Activated naive CD4-positive, alpha-beta T cell treated with anti-CD3 and anti-CD28 coated beads for 36 hours (primary cell): ENCODE data around the gene BARD1. TPM values are rescaled to one million over a fixed set of nuclear protein-coding genes. Genes with fewer than 3 reads are reported as not detected.
A peak's percentile ranks its signal among the peaks of the same experiment; 100 is the strongest.

ENCODE experiments used
- CTCF ChIA-PET: fragments of 350-600 bp; sonication (Branson Sonifier 250); formaldehyde crosslinking; loops from one replicate; lab custom pipeline; 2021; ENCODE audit warnings: antibody characterized with exemption; lab: Charles Lee
- DNase-seq: peaks from one replicate; pipeline ENCODE4 v3.0.0-alpha.2; 2020
- H3K27ac Mint-ChIP-seq: one replicate; pipeline ENCODE4 v1.8.0; 2021; ENCODE audit warnings: mild to moderate bottlenecking, mixed read lengths
- H3K27me3 Mint-ChIP-seq: one replicate; pipeline ENCODE4 v1.8.0; 2021; ENCODE audit warnings: low read depth, mixed read lengths
- H3K36me3 Mint-ChIP-seq: one replicate; pipeline ENCODE4 v1.8.0; 2021; ENCODE audit warnings: low read depth, mixed read lengths
- H3K4me1 Mint-ChIP-seq: one replicate; pipeline ENCODE4 v1.8.0; 2021; ENCODE audit warnings: low read depth, mixed read lengths
- H3K4me3 Mint-ChIP-seq: one replicate; pipeline ENCODE4 v1.8.0; 2021; ENCODE audit warnings: mild to moderate bottlenecking, moderate library complexity, mixed read lengths
- H3K9me3 Mint-ChIP-seq: one replicate; pipeline ENCODE4 v1.8.0; 2021; ENCODE audit warnings: mixed read lengths
- intact Hi-C: fragments of 100-400 bp; cut with micrococcal nuclease; formaldehyde crosslinking; loops from one replicate; pipeline ENCODE4 v1.15.1; 2023
- total RNA-seq, 2 experiments: library from RNA; stranded (reverse); gene quantifications; one replicate each; pipeline ENCODE4 v1.2.3, GENCODE V29; 2021

Gene BARD1
- total RNA-seq = 10 to 100 TPM; 24.5 to 25.6 TPM

GRCh38 chr2:214808981-214809750 is at the start of gene BARD1:
BARD1 (minus strand) TSS chr2:214809683; CDS start chr2:214809569, 114 bp downstream.
- Mint-ChIP-seq H3K27me3 (peaks cover 4% of the 10 kb centered on the region), H3K27ac (peak within 1 kb of the TSS; percentile 97), H3K4me3 (peak within 1 kb of the TSS; percentile 96), H3K4me1 (peaks cover 24% of the 10 kb centered on the region), H3K9me3 (no peaks in the 10 kb centered on the region), H3K36me3 (peaks cover 21% of the 10 kb centered on the region)
- DNase-seq = peak; percentile 69
- CTCF ChIA-PET = no interaction called here
- intact Hi-C loops = loop anchor here (1.0 to 10.0 kb wide), 10 partner anchors 77 to 1606 kb away; partner anchors contain the start of genes MREG, SMARCAL1 and SPAG16

DNA sequence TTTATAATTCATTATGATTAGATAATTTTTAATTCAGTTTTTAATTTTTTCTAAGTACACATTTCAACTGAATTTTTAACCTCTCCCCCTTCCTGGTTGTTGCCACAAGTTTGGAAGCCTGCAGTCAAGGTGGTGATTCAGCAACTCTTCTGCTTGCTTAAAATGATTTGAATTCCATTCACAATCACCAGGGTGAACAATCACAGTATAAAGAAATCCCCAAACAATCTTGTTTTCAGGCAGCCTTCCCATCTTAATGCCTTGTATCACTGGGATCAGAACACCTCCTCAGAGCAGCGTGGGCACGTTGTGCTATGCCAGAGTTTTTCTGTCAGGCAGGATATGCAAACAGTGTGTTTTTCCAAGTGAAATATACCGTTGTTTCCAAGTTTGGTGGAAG is 46.7 kb upstream of the BARD1 start:
- intact Hi-C loops = no loop called here
- Mint-ChIP-seq H3K4me3 (no peak overlapping the region), H3K36me3 (no peaks in the 10 kb centered on the region), H3K9me3 (no peaks in the 10 kb centered on the region), H3K4me1 (no peaks in the 10 kb centered on the region), H3K27ac (no peak overlapping the region), H3K27me3 (peaks cover 2% of the 10 kb centered on the region)
- no peak for DNase-seq
- CTCF ChIA-PET = no interaction called here

DNA sequence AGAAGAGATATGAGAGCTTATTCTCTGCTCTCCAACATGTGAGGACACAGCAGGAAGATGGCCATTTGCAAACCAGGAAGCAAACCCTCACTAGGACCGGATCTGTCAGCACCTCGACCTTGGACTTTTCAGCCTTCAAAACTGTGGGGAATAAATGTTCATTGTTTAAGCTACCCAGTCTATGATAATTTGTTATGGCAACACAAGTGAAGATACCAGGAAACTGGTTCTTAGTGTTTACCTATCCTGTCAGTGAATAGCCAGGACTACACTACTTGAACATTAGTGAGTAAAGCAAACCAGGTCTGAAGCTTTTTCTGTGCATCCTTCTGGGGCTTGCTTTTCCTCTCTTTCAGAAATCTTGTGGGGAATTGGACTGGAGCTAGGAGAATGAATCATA is 44.4 kb upstream of the BARD1 start:
- CTCF ChIA-PET = no interaction called here
- Mint-ChIP-seq H3K9me3 (no peaks in the 10 kb centered on the region), H3K27me3 (peaks cover 1% of the 10 kb centered on the region), H3K36me3 (no peaks in the 10 kb centered on the region), H3K27ac (no peak overlapping the region), H3K4me3 (no peak overlapping the region), H3K4me1 (no peaks in the 10 kb centered on the region)
- no peak for DNase-seq
- intact Hi-C loops = no loop called here

DNA sequence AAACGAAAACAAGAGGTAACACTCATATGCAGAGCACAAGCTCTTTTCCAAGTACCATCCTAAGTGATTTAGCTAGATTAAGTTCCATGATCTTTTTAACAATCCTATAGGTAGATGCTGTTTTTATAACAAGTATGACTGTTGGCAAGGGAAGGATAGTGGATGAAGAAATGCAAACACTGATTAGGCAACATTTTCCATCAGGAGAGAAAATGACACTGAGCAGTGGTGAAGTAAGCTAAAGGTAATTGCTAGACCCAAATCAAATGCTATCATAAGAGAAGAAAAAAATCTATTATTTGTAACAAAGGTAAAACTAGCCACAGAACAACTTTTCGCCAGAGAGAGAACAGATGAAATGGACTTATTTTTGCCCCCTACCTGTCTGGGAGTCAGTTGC is 34.3 kb upstream of the BARD1 start:
- H3K27me3 Mint-ChIP-seq = no peaks in the 10 kb centered on the region
- intact Hi-C loops = no loop called here
- H3K9me3 Mint-ChIP-seq = no peaks in the 10 kb centered on the region
- no peak overlapping the region for H3K27ac Mint-ChIP-seq
- H3K36me3 Mint-ChIP-seq = no peaks in the 10 kb centered on the region
- no peak overlapping the region for H3K4me3 Mint-ChIP-seq
- CTCF ChIA-PET = no interaction called here
- DNase-seq = no peak
- peaks cover 4% of the 10 kb centered on the region for H3K4me1 Mint-ChIP-seq

DNA sequence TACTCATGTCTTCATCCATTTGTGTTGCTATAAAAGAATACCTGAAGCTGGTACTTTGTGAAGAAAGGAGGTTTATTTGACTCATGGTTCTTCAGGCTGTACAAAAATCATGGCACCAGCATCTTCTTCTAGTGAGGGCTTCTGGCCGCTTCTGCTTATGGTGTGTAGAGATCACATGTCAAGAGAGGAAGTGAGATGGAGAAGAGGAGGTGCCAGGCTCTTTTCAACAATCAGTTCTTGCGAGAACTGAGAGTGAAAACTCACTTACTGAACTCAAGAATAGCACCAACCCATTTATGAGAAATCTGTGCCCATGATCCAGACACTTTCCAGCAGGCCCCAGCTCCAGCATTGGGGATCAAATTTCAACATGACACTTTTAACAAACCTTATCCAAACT is 30.0 kb upstream of the BARD1 start:
- H3K4me3 Mint-ChIP-seq = no peak overlapping the region
- no peak overlapping the region for H3K27ac Mint-ChIP-seq
- H3K4me1 Mint-ChIP-seq = peaks cover 4% of the 10 kb centered on the region
- intact Hi-C loops = loop anchor here (10.0 kb wide), 1 partner anchor 1035 kb away; no protein-coding TSS in a partner anchor
- no peaks in the 10 kb centered on the region for H3K36me3 Mint-ChIP-seq
- CTCF ChIA-PET = no interaction called here
- H3K27me3 Mint-ChIP-seq = no peaks in the 10 kb centered on the region
- H3K9me3 Mint-ChIP-seq = no peaks in the 10 kb centered on the region
- DNase-seq = no peak

- no peak overlapping the region for H3K4me3 Mint-ChIP-seq
- H3K4me1 Mint-ChIP-seq = peaks cover 4% of the 10 kb centered on the region
- intact Hi-C loops = loop anchor here (10.0 kb wide), 1 partner anchor 1033 kb away; no protein-coding TSS in a partner anchor
- CTCF ChIA-PET = interaction anchor here (0.5 kb wide), 1 partner anchor 10 kb away, joined by 6 read pairs; no protein-coding TSS in a partner anchor
- no peaks in the 10 kb centered on the region for H3K9me3 Mint-ChIP-seq
- H3K27me3 Mint-ChIP-seq = no peaks in the 10 kb centered on the region
- no peak overlapping the region for H3K27ac Mint-ChIP-seq
- H3K36me3 Mint-ChIP-seq = no peaks in the 10 kb centered on the region
- DNase-seq = no peak
These were observed 28.0 kb upstream of the BARD1 start for GRCh38 chr2:214837466-214837865.

DNA sequence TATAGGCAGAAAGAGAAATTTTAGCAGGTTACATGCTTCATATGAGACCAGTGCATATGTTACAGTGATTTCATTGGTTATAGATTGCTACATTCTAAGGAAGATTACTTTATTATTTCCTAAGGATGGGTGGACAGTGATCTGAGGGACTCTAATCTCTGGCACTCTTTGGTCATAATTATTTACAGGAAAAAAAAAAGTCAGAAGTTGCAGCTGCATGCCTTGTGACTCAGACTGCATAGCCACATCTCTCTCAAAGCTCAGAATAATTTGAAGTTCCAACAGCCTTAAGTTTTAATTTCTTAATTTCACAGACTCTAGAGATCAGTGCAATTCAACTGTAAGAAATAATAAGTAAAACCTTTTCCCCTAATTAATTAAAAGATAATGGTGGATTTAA is 27.1 kb upstream of the BARD1 start:
- H3K36me3 Mint-ChIP-seq = no peaks in the 10 kb centered on the region
- no peaks in the 10 kb centered on the region for H3K9me3 Mint-ChIP-seq
- intact Hi-C loops = loop anchor here (10.0 kb wide), 1 partner anchor 1032 kb away; no protein-coding TSS in a partner anchor
- DNase-seq = no peak
- H3K4me1 Mint-ChIP-seq = peaks cover 4% of the 10 kb centered on the region
- CTCF ChIA-PET = no interaction called here
- H3K27me3 Mint-ChIP-seq = no peaks in the 10 kb centered on the region
- no peak overlapping the region for H3K27ac Mint-ChIP-seq
- H3K4me3 Mint-ChIP-seq = no peak overlapping the region

DNA sequence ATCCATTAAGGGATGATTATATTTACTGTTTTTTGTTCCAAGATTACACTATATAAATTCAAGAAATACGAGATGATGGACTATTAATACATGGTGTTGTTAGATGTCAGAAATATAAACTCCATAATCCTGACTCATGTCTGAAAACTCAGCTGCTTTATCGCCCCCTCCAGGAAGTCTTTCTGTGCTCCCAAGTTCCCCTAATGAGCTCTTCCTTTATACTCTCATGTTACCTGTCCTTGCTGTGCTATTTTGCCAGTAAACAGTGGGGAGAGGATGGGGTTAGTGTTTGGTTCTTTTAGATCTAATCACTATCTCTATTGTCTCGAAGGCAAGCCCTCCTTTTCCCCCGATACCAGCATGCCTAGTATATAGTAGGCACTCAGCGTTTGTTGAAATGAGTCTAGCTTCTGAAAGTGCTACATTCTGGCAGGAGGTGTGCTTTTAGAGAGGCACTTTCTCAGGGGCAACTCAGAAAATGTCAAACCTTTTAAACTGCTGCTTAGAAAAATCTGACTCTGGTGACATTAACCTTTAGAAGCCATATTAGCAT is 21.4 kb upstream of the BARD1 start:
- intact Hi-C loops = loop anchor here (10.0 kb wide), 1 partner anchor 1026 kb away; no protein-coding TSS in a partner anchor
- no peak overlapping the region for H3K4me3 Mint-ChIP-seq
- no peaks in the 10 kb centered on the region for H3K4me1 Mint-ChIP-seq
- no peaks in the 10 kb centered on the region for H3K27me3 Mint-ChIP-seq
- DNase-seq = peak; percentile 17
- no peak overlapping the region for H3K27ac Mint-ChIP-seq
- H3K9me3 Mint-ChIP-seq = no peaks in the 10 kb centered on the region
- H3K36me3 Mint-ChIP-seq = no peaks in the 10 kb centered on the region
- CTCF ChIA-PET = interaction anchor here (0.7 to 1.0 kb wide), 3 partner anchors 44 to 533 kb away, joined by 3 to 4 read pairs (median 3); no protein-coding TSS in a partner anchor

DNA sequence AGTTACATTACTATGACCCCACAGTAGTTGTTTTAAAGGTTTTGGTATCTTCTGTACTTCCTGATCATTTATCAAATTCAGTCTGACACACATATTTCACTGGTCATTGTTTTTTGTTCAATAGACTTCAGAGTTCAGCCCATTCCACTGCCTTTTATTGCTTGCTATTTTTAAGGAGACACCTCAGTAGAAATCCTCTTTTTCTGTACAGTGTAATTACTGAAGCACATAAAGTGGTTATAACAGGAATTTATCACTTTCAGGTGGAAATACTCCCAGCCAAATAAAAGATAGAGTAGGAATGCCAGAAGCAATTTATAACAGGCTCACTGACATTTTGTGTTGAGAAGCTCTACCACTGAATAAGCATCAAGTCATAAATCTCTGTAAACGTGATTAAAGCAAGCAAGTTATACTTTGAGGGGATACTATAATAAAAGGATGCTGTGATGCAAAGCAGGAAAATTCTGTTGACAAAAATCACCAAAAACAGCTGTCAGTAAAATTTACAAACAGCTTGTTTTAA is 6.6 kb upstream of the BARD1 start:
- intact Hi-C loops = no loop called here
- Mint-ChIP-seq H3K27ac (no peak overlapping the region), H3K4me1 (no peaks in the 10 kb centered on the region), H3K36me3 (no peaks in the 10 kb centered on the region), H3K4me3 (no peak overlapping the region), H3K27me3 (peaks cover 4% of the 10 kb centered on the region), H3K9me3 (no peaks in the 10 kb centered on the region)
- CTCF ChIA-PET = no interaction called here
- DNase-seq = no peak

DNA sequence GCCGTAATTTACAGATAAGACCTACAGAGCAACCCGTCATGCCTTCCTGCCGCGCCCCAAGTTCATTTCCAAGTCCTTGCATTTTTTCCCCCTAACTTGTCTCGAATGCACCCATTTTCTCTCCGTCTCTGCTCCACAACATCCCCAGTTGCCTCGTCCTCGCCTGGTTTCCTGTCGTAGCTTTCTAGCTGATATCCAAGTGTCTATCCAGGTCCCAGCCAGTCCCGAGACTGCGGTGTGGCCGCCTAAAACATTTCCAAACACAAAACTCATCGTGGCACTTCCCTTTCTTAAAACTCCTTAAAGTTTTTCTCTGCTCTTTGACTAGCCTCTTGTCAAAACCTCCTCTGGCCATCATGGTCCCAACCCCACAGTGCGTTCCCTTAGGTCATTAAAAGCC is 1.2 kb upstream of the BARD1 start:
- H3K27me3 Mint-ChIP-seq = peaks cover 4% of the 10 kb centered on the region
- no peak overlapping the region for H3K27ac Mint-ChIP-seq
- intact Hi-C loops = no loop called here
- CTCF ChIA-PET = no interaction called here
- H3K9me3 Mint-ChIP-seq = no peaks in the 10 kb centered on the region
- H3K4me1 Mint-ChIP-seq = peaks cover 24% of the 10 kb centered on the region
- DNase-seq = no peak
- H3K4me3 Mint-ChIP-seq = peak overlapping the region; percentile 96
- H3K36me3 Mint-ChIP-seq = peaks cover 14% of the 10 kb centered on the region

GRCh38 chr2:214809751-214810564 is 475 bp upstream of the BARD1 start:
- DNase-seq = peak; percentile 99
- Mint-ChIP-seq H3K4me1 (peaks cover 24% of the 10 kb centered on the region), H3K9me3 (no peaks in the 10 kb centered on the region), H3K36me3 (peaks cover 19% of the 10 kb centered on the region), H3K27ac (peak overlapping the region; percentile 70), H3K27me3 (peaks cover 4% of the 10 kb centered on the region), H3K4me3 (peak overlapping the region; percentile 96)
- intact Hi-C loops = loop anchor here (1.0 to 10.0 kb wide), 10 partner anchors 78 to 1605 kb away; partner anchors contain the start of genes MREG, SMARCAL1 and SPAG16
- CTCF ChIA-PET = no interaction called here

- Mint-ChIP-seq H3K27ac (no peak overlapping the region), H3K36me3 (peaks cover 25% of the 10 kb centered on the region), H3K4me3 (peak overlapping the region; percentile 96), H3K4me1 (peaks cover 24% of the 10 kb centered on the region), H3K9me3 (no peaks in the 10 kb centered on the region), H3K27me3 (peaks cover 4% of the 10 kb centered on the region)
- intact Hi-C loops = loop anchor here (2.0 to 10.0 kb wide), 8 partner anchors 75 to 1607 kb away; partner anchors contain the start of genes MREG and SMARCAL1
- DNase-seq = no peak
- CTCF ChIA-PET = no interaction called here
These were observed 1.8 kb downstream of the BARD1 start for GRCh38 chr2:214807653-214808052.
